T-helper 17 cell (primary cell): ENCODE measurements around the gene GPRIN2. TPM values are rescaled to one million over a fixed set of nuclear protein-coding genes. Genes with fewer than 3 reads are reported as not detected.
A peak's percentile ranks its signal among the peaks of the same experiment; 100 is the strongest.
"Not testable (repeated sequence)": the region's sequence is repeated elsewhere in the genome, so short reads cannot be mapped to it uniquely, and the experiment has no call there.

Source experiments
- ATAC-seq: fragments of 150-1000 bp; cut with Tn5 transposase; 2 replicates; pipeline ENCODE4 v1.10.0; 2021; ENCODE audit warnings: mild to moderate bottlenecking, moderate library complexity
- DNase-seq, 3 donors: peaks; one replicate each; pipeline versions ENCODE4 v3.0.0 to v3.0.0-alpha.2; 2020 to 2021
- H3K9me3 ChIP-seq: one replicate; pipeline ENCODE4 v1.7.0; 2013; ENCODE audit warnings: low read length, mild to moderate bottlenecking; ENCODE audit not compliant: control insufficient read depth, poor library complexity, severe bottlenecking
- H3K27ac Mint-ChIP-seq: one replicate; pipeline ENCODE4 v1.8.0; 2022; ENCODE audit warnings: mild to moderate bottlenecking, moderate library complexity, mixed read lengths
- H3K27me3 Mint-ChIP-seq: one replicate; pipeline ENCODE4 v1.8.0; 2022; ENCODE audit warnings: mixed read lengths
- H3K36me3 Mint-ChIP-seq: one replicate; pipeline ENCODE4 v1.8.0; 2022; ENCODE audit warnings: low read depth, mixed read lengths
- H3K4me1 Mint-ChIP-seq: one replicate; pipeline ENCODE4 v1.8.0; 2022; ENCODE audit warnings: mild to moderate bottlenecking, mixed read lengths
- H3K4me3 Mint-ChIP-seq: one replicate; pipeline ENCODE4 v1.8.0; 2022; ENCODE audit warnings: mild to moderate bottlenecking, moderate library complexity, mixed read lengths
- total RNA-seq, 4 donors: library from RNA in 2 of 4; stranded (reverse) in 2 of 4; gene quantifications; one replicate each; pipeline ENCODE4 v1.2.3 and lab custom pipeline; 2022 to 2026

GPRIN2 gene
- total RNA-seq, 2 donors from 2014 or later, result not detected

GRCh38 chr10:46541735-46542566, 14.5 kb downstream of the GPRIN2 start:
- Mint-ChIP-seq H3K36me3 (peaks cover 5% of the 10 kb centered on the region), H3K27ac (no peak overlapping the region), H3K4me1 (peaks cover 6% of the 10 kb centered on the region), H3K4me3 (no peak overlapping the region), H3K27me3 (peaks cover 36% of the 10 kb centered on the region)
- ATAC-seq (no peak), DNase-seq (peak in 1 of 3 donors; percentile 3)
- no peaks in the 10 kb centered on the region for H3K9me3 ChIP-seq

DNA sequence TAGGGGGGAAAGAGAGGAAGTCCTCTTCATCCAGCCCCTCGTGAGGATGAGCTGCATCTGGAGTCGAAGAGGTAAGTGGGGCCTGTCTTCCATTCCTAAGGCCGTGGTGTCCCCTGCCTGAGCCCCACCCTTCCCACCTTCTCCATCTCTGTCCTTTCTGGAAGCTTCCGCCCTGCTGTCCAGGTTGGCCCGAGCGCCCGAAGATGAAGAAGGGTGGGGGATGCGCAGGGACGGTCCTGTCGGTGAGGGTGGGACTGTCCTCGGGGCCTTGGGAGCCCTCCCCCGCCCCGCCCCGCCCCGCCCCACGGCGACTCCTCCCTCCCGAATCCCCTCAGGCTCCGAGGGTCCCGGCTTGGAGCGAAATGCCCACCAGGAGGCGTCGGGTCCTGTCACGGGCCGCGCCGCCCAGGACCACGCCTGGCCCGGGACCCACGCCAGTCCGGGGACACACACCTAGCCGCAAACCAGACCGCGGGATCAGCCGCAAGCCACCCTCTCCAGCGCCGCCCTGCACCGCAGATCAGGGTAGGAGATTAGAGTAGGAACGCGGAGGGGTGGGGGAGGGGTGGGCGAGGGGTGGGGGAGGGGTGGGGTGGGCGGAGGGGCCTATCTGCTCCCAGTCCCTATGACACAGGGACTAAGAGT, 15.3 kb downstream of the GPRIN2 start:
- DNase-seq (peak in 2 of 3 donors; percentile 7 to 11), ATAC-seq (no peak)
- Mint-ChIP-seq H3K36me3 (peaks cover 5% of the 10 kb centered on the region), H3K4me1 (peaks cover 6% of the 10 kb centered on the region), H3K27me3 (peaks cover 44% of the 10 kb centered on the region), H3K4me3 (peak overlapping the region; percentile 2), H3K27ac (no peak overlapping the region)
- H3K9me3 ChIP-seq, result no peaks in the 10 kb centered on the region

GRCh38 chr10:46540412-46541016, 15.9 kb downstream of the GPRIN2 start:
- Mint-ChIP-seq H3K4me1 (peaks cover 6% of the 10 kb centered on the region), H3K36me3 (peaks cover 5% of the 10 kb centered on the region), H3K27ac (no peak overlapping the region), H3K27me3 (peaks cover 45% of the 10 kb centered on the region), H3K4me3 (peak overlapping the region; percentile 5)
- H3K9me3 ChIP-seq, result no peaks in the 10 kb centered on the region
- ATAC-seq, result no peak
- peak in 1 of 3 donors; percentile 2 for DNase-seq

GRCh38 chr10:46539596-46540411, 16.7 kb downstream of the GPRIN2 start:
- H3K9me3 ChIP-seq, result no peaks in the 10 kb centered on the region
- ATAC-seq (no peak), DNase-seq (no peak)
- Mint-ChIP-seq H3K27ac (no peak overlapping the region), H3K36me3 (peaks cover 5% of the 10 kb centered on the region), H3K4me3 (no peak overlapping the region), H3K4me1 (peaks cover 6% of the 10 kb centered on the region), H3K27me3 (peaks cover 45% of the 10 kb centered on the region)

- Mint-ChIP-seq H3K4me3 (no peak overlapping the region), H3K27ac (no peak overlapping the region), H3K4me1 (peaks cover 6% of the 10 kb centered on the region), H3K27me3 (peaks cover 45% of the 10 kb centered on the region), H3K36me3 (peaks cover 5% of the 10 kb centered on the region)
- no peak for DNase-seq
- no peak for ATAC-seq
- H3K9me3 ChIP-seq, result no peaks in the 10 kb centered on the region
These were observed 17.6 kb downstream of the GPRIN2 start for GRCh38 chr10:46538717-46539426.

- Mint-ChIP-seq H3K27ac (no peak overlapping the region), H3K36me3 (peaks cover 5% of the 10 kb centered on the region), H3K4me1 (peaks cover 6% of the 10 kb centered on the region), H3K4me3 (no peak overlapping the region), H3K27me3 (peaks cover 45% of the 10 kb centered on the region)
- H3K9me3 ChIP-seq, result no peaks in the 10 kb centered on the region
- ATAC-seq (no peak), DNase-seq (no peak)
These were observed 18.3 kb downstream of the GPRIN2 start for GRCh38 chr10:46538155-46538554.

DNA sequence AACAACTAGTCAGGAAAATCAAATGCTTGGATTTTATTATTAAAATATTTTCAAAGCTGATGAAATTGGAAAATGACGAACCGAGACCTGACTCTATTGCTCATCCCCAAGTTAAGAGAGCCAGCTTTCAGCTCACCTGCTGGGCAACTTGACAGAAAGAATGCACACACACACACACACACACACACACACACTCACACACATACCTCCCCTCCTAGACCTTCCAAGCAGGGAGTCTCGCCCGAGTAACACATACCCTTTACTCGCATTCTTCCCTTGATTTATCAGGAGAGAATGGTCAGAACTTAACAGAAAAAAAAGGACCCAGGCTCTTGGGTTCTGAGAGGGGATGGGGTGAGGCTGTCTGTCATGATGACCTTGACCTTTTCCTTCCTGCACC, 19.1 kb downstream of the GPRIN2 start:
- ATAC-seq (no peak), DNase-seq (no peak)
- Mint-ChIP-seq H3K27me3 (peaks cover 45% of the 10 kb centered on the region), H3K4me3 (no peak overlapping the region), H3K4me1 (peaks cover 6% of the 10 kb centered on the region), H3K36me3 (peaks cover 3% of the 10 kb centered on the region), H3K27ac (no peak overlapping the region)
- no peaks in the 10 kb centered on the region for H3K9me3 ChIP-seq

GRCh38 chr10:46536781-46537180, 19.7 kb downstream of the GPRIN2 start:
- Mint-ChIP-seq H3K27ac (no peak overlapping the region), H3K27me3 (peaks cover 45% of the 10 kb centered on the region), H3K36me3 (peaks cover 3% of the 10 kb centered on the region), H3K4me1 (peaks cover 6% of the 10 kb centered on the region), H3K4me3 (no peak overlapping the region)
- DNase-seq (peak in 1 of 3 donors; percentile 6), ATAC-seq (no peak)
- H3K9me3 ChIP-seq, result no peaks in the 10 kb centered on the region

GRCh38 chr10:46536171-46536570, 20.3 kb downstream of the GPRIN2 start:
- peaks cover 6% of the 10 kb centered on the region for H3K4me1 Mint-ChIP-seq
- ATAC-seq, result no peak
- H3K36me3 Mint-ChIP-seq, result peaks cover 3% of the 10 kb centered on the region
- H3K27me3 Mint-ChIP-seq, result peaks cover 45% of the 10 kb centered on the region
- no peak overlapping the region for H3K27ac Mint-ChIP-seq
- DNase-seq, result peak in 1 of 3 donors; percentile 4
- no peaks in the 10 kb centered on the region for H3K9me3 ChIP-seq
- no peak overlapping the region for H3K4me3 Mint-ChIP-seq

GRCh38 chr10:46534828-46535524, 21.5 kb downstream of the GPRIN2 start:
- Mint-ChIP-seq H3K27me3 (peaks cover 36% of the 10 kb centered on the region), H3K36me3 (no peaks in the 10 kb centered on the region), H3K4me3 (no peak overlapping the region), H3K27ac (no peak overlapping the region), H3K4me1 (no peaks in the 10 kb centered on the region)
- no peaks in the 10 kb centered on the region for H3K9me3 ChIP-seq
- DNase-seq, result no peak
- ATAC-seq, result no peak

DNA sequence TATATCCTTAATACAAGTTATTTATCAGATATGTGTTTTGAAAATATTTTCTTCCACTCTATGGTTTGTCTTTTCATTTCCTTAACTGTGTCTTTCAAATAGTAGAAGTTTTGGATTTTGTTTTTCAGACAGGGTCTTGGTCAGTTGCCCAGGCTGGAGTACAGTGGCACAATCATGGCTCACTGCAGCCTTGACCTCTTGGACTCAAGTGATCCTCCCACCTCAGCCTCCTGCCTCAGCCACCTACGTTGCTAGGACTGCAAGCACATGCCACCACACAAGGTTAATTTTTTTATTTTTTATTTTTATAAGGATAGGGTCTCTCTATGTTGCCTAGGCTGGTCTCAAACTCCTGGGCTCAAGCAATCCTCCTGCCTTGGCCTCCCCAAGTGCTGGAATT, 24.2 kb downstream of the GPRIN2 start:
- not testable (repeated sequence) for H3K4me1 Mint-ChIP-seq, H3K9me3 ChIP-seq, DNase-seq, ATAC-seq, H3K4me3 Mint-ChIP-seq, H3K27ac Mint-ChIP-seq, H3K36me3 Mint-ChIP-seq
- peaks cover 12% of the 10 kb centered on the region for H3K27me3 Mint-ChIP-seq
